ENCODE data around the gene TOE1.

The TOE1 gene

DNA sequence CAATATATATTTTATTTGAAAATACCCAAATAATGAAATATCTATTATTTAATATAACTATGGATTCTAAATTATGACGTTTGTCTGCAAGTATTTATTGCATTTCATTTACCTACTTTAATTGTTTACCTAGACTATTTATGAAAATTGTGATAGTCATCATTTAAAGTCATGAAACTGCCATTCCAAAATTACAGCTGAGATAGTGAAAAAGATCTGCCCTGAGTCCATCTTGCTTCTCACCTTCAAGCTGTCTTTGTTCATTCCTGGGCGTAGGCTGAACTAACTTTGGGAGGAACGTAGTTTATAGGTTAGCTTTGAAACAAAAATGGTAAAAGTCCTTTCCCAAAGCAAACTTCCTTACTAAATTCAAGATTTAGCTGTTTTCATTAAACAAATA is 25.7 kb upstream of the TOE1 start:
- TF ChIP-seq CTCF (conservative IDR thresholded peaks at IDR 0.05) (no peak), ZFX (IDR thresholded peaks at IDR 0.05) (no peak)
- H3K27ac ChIP-seq, result no peak overlapping the region; the same call in 1 of the 2 replicates

GRCh38 chr1:45317166-45317565 is 22.8 kb upstream of the TOE1 start:
- no peak overlapping the region for H3K27ac ChIP-seq
- TF ChIP-seq CTCF (conservative IDR thresholded peaks at IDR 0.05), result no peak
- TF ChIP-seq ZFX (IDR thresholded peaks at IDR 0.05), result no peak

- no peak overlapping the region for H3K27ac ChIP-seq
- TF ChIP-seq ZFX (IDR thresholded peaks at IDR 0.05), result no peak
- TF ChIP-seq CTCF (conservative IDR thresholded peaks at IDR 0.05), result no peak
These were observed 20.2 kb upstream of the TOE1 start for GRCh38 chr1:45319761-45320160.

- no peak for TF ChIP-seq ZFX (IDR thresholded peaks at IDR 0.05)
- TF ChIP-seq CTCF (conservative IDR thresholded peaks at IDR 0.05), result no peak
- no peak overlapping the region for H3K27ac ChIP-seq
These were observed 18.5 kb upstream of the TOE1 start for GRCh38 chr1:45321444-45321843.

DNA sequence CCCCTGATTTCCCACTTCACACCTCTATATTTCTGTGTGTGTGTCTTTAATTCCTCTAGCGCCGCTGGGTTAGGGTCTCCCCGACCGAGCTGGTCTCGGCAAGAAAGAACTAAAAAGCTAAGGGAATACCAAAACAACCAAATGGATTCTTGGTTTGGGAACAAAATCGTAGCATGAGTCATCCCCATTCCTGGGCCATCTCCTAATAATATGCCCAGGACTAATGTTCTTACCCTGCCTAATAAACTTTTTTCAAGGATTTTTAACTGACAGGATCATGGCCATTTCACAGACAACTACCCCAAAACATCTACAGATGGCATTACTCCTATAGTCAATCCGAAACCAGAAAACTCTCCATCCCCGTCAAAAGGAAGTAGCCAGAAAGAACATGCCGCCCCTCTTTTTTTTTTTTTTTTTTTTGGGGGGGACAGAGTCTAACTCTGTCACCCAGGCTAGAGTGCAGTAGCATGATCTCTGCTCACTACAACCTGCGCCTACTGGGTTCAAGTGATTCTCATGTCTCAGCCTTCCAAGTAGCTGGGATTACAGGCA is 17.4 kb upstream of the TOE1 start:
- H3K27ac ChIP-seq, result no peak overlapping the region
- no peak for TF ChIP-seq ZFX (IDR thresholded peaks at IDR 0.05)
- TF ChIP-seq CTCF (conservative IDR thresholded peaks at IDR 0.05), result no peak

DNA sequence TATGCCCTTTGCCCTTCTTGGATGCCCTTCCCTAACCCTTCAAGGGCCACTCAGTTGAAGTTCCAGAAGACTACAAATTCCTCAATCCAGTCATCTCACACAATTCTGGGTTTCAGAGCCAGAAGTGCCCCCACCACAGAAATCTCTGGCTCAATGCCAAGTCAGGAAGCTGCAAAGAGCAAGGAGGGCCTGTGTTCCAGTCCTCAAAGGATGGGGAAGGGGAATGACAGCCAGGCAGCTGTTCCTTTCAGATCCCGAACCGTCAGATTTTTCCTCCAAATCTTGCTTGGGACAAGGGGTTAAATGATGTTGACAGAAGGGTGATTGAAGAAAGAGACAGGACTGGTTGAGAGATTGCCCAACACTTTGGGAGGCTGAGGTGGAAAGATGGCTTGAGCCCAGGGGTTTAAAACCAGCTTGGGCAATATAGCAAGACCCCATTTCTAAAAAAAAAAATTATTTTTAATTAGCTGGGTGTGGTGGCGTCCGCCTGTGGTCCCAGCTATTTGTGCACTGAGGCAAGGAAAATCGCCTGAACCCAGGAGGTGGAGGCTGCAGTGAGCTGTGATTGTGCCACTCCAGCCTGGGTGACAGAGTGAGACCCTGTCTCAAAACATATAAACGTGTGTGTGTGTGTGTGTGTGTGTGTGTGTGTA is 14.0 kb upstream of the TOE1 start:
- TF ChIP-seq CTCF (conservative IDR thresholded peaks at IDR 0.05) (no peak), ZFX (IDR thresholded peaks at IDR 0.05) (no peak)
- H3K27ac ChIP-seq, result no peak overlapping the region

DNA sequence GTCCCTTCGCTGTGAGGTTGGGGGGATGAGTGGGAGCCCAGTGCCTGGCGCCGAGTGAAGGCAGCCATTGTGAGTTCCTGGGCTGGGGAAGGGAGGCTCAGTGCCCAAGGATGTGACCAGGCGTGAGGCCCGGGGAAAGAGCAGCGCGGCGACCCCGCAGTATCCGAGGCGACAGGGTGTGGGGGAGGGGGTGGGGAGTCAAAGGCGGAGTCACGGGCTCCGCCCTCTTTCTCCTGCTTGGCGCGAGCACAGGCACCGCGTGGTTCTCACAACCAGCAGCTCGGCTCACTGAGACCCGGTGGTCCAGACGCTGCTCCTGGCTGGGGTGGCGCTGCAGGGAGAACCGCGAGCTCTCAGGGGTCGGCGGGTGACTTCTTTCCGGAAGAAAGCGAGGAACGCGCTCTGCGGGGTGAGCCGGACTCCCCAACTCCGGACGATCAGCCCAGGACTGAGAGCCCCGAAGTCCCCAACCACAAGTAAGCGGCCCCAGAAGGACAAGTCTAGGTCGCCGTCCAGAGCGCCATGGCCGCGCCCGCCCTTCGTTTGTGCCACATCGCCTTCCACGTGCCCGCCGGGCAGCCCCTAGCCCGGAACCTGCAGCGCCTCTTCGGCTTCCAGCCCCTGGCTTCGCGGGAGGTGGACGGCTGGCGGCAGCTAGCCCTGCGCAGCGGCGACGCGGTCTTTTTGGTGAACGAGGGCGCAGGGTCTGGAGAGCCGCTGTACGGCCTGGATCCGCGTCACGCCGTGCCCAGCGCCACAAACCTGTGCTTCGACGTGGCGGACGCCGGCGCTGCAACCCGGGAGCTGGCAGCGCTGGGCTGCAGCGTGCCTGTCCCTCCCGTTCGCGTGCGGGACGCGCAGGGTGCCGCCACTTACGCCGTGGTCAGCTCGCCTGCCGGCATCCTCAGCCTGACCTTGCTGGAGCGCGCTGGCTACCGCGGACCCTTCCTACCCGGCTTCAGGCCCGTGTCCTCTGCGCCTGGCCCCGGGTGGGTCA is 13.0 kb upstream of the TOE1 start, which contains the start of gene HPDL:
TSS of gene HPDL (plus strand) at position 269 of the 997 bp plus-strand sequence. CDS start at position 523, 254 bp downstream.
- no peak within 1 kb of the TSS for H3K27ac ChIP-seq
- no peak for TF ChIP-seq CTCF (conservative IDR thresholded peaks at IDR 0.05)
- no peak for TF ChIP-seq ZFX (IDR thresholded peaks at IDR 0.05)

Measured in C4-2B (cell line).